Thyroid gland (tissue), 4 donors: ENCODE measurements around the gene HOXA5.

Experiments
- CTCF ChIP-seq, 6 experiments: fragments of 200-600 bp in 3 of 6; fragments of 450-650 bp in 3 of 6; sonication (generic) in 3 of 6; IDR thresholded peaks; one replicate each; pipeline ENCODE4 v1.5.1; 2016 to 2019; ENCODE audit warnings: antibody characterized with exemption in 6 of 6, mild to moderate bottlenecking in 2 of 6, inconsistent platforms in 1 of 6, moderate library complexity in 1 of 6
- POLR2A ChIP-seq, 2 donors: fragments of 450-650 bp; IDR thresholded peaks; one replicate each; pipeline ENCODE4 v1.6.1; 2017; ENCODE audit warnings: antibody characterized with exemption in 2 of 2, mild to moderate bottlenecking in 2 of 2, moderate library complexity in 1 of 2

- no peak for TF ChIP-seq CTCF (IDR thresholded peaks at IDR 0.05)
- no peak for TF ChIP-seq POLR2A (IDR thresholded peaks at IDR 0.05)
These were observed 13.0 kb upstream of the HOXA5 start, which contains the start of gene HOXA7 for GRCh38 chr7:27156508-27156898.
